Endothelial cell of umbilical vein (primary cell): ENCODE measurements around the gene OR9Q1. TPM values are rescaled to one million over a fixed set of nuclear protein-coding genes. Genes with fewer than 3 reads are reported as not detected.

Experiments
- BruUV-seq: library from RNA; stranded (reverse); fragments of 400-500 nt; replicated peaks from 2 replicates; lab custom pipeline; 2021; lab: Mats Ljungman, UMichigan
- CTCF ChIA-PET: fragments of 300-600, 350-600 bp; sonication (Branson Sonifier 250); formaldehyde crosslinking; loops from one replicate; lab custom pipeline; 2021; ENCODE audit warnings: antibody characterized with exemption, inconsistent platforms; lab: Charles Lee
- POLR2A ChIA-PET: fragments of 300-600, 350-600 bp; sonication (Branson Sonifier 250); formaldehyde crosslinking; loops from one replicate; lab custom pipeline; 2021; ENCODE audit warnings: antibody characterized with exemption, inconsistent platforms; lab: Charles Lee
- DNase-seq: peaks from one replicate; pipeline ENCODE4 v3.0.0-alpha.2; 2011; ENCODE audit warnings: low read depth, low spot score
- FAIRE-seq: peaks from 2 replicates; lab custom pipeline; 2011; peaks lifted over from hg19 to GRCh38; lab: Jason Lieb, UNC
- H2AFZ ChIP-seq: 2 replicates; pipeline ENCODE4 v1.6.0; 2012; ENCODE audit warnings: low read depth, low read length, control low read depth, inconsistent platforms
- H3K27ac ChIP-seq: 2 replicates; pipeline ENCODE4 v1.5.1; 2011; ENCODE audit warnings: low read depth, mild to moderate bottlenecking, control low read depth, low read length, moderate library complexity; ENCODE audit not compliant: insufficient read depth
- H3K27me3 ChIP-seq, 2 experiments: 2 replicates each; pipeline versions ENCODE4 v1.6.0 to v1.6.1; 2011; ENCODE audit warnings: low read length in 2 of 2, mixed read lengths in 1 of 2; ENCODE audit not compliant: control insufficient read depth in 2 of 2, insufficient read depth in 2 of 2
- H3K36me3 ChIP-seq, 2 experiments: 2 replicates in 1 of 2; 3 replicates in 1 of 2; pipeline ENCODE4 v1.5.1; 2011; ENCODE audit warnings: low read length in 2 of 2, mild to moderate bottlenecking in 1 of 2, moderate library complexity in 1 of 2; ENCODE audit not compliant: control insufficient read depth in 2 of 2, insufficient read depth in 2 of 2; ENCODE audit errors: extremely low read depth in 1 of 2
- H3K4me1 ChIP-seq: 3 replicates; pipeline ENCODE4 v1.5.1; 2011; ENCODE audit warnings: mild to moderate bottlenecking, low read length; ENCODE audit not compliant: control insufficient read depth, insufficient read depth; ENCODE audit errors: extremely low read depth
- H3K4me2 ChIP-seq: 2 replicates; pipeline ENCODE4 v1.6.1; 2011; ENCODE audit warnings: low read length, control low read depth, mixed read lengths; ENCODE audit not compliant: insufficient read depth
- H3K4me3 ChIP-seq, 3 experiments: fragments of 200-600 bp in 1 of 3; sonication (generic), shearing (Covaris generic) in 1 of 3; replicated peaks in 1 of 3; 2 replicates each; pipeline ENCODE4 v1.5.1; 2011 to 2016; ENCODE audit warnings: control low read depth in 3 of 3, low read length in 3 of 3, mild to moderate bottlenecking in 2 of 3, inconsistent platforms in 1 of 3, low read depth in 1 of 3, moderate library complexity in 1 of 3; ENCODE audit not compliant: insufficient read depth in 1 of 3
- H3K79me2 ChIP-seq: 2 replicates; pipeline ENCODE4 v1.6.0; 2012; ENCODE audit warnings: low read length, inconsistent platforms; ENCODE audit not compliant: control insufficient read depth, insufficient read depth
- H3K9ac ChIP-seq: replicated peaks from 2 replicates; pipeline ENCODE3; 2011; ENCODE audit warnings: low read length, control low read depth; ENCODE audit not compliant: insufficient read depth; ENCODE audit errors: extremely low read depth
- H3K9me1 ChIP-seq: replicated peaks from 3 replicates; pipeline ENCODE4 v1.6.0; 2011; ENCODE audit warnings: mild to moderate bottlenecking, low read length; ENCODE audit not compliant: control insufficient read depth, insufficient read depth; ENCODE audit errors: extremely low read depth
- H3K9me3 ChIP-seq: replicated peaks from 2 replicates; pipeline ENCODE4 v1.5.1; 2012; ENCODE audit warnings: low read length, inconsistent platforms; ENCODE audit not compliant: control insufficient read depth, insufficient read depth
- H4K20me1 ChIP-seq: replicated peaks from 2 replicates; pipeline ENCODE3; 2011; ENCODE audit warnings: mild to moderate bottlenecking, low read length; ENCODE audit not compliant: control insufficient read depth, insufficient read depth; ENCODE audit errors: extremely low read depth
- CTCF ChIP-seq, 2 donors: IDR thresholded peaks; 1 replicate in 1 of 2; 2 replicates in 1 of 2; pipeline ENCODE4 v1.5.1; 2011; ENCODE audit warnings: low read length in 2 of 2, mild to moderate bottlenecking in 2 of 2, moderate library complexity in 2 of 2, control low read depth in 1 of 2, inconsistent platforms in 1 of 2, low read depth in 1 of 2; ENCODE audit not compliant: insufficient read depth in 1 of 2; ENCODE audit errors: extremely low read depth in 1 of 2
- EZH2 ChIP-seq: IDR thresholded peaks from 2 replicates; pipeline ENCODE4 v1.6.1; 2012; ENCODE audit warnings: borderline replicate concordance, low read depth, mild to moderate bottlenecking, moderate library complexity, low read length, inconsistent platforms; ENCODE audit not compliant: severe bottlenecking
- FOS ChIP-seq: IDR thresholded peaks from 2 replicates; pipeline ENCODE4 v1.6.1; 2011; ENCODE audit warnings: mild to moderate bottlenecking, low read length, moderate library complexity, borderline replicate concordance; ENCODE audit not compliant: insufficient read depth
- GATA2 ChIP-seq: IDR thresholded peaks from 2 replicates; pipeline ENCODE4 v1.7.0; 2011; ENCODE audit warnings: low read depth, mild to moderate bottlenecking, moderate library complexity, mixed read lengths, low read length; ENCODE audit not compliant: insufficient read length, insufficient read depth
- JUN ChIP-seq: IDR thresholded peaks from 2 replicates; pipeline ENCODE4 v1.6.1; 2011; ENCODE audit warnings: borderline replicate concordance, low read depth; ENCODE audit not compliant: insufficient read length, insufficient read depth
- MAX ChIP-seq: IDR thresholded peaks from 2 replicates; pipeline ENCODE4 v1.6.1; 2011; ENCODE audit not compliant: insufficient read depth, insufficient read length
- MYC ChIP-seq: IDR thresholded peaks from one replicate; pipeline ENCODE4 v1.6.1; 2011; ENCODE audit warnings: mild to moderate bottlenecking, low read depth, low read length
- POLR2A ChIP-seq: IDR thresholded peaks from 2 replicates; pipeline ENCODE4 v1.6.1; 2012; ENCODE audit warnings: low read depth, mild to moderate bottlenecking, control low read depth, low read length
- POLR2AphosphoS5 ChIP-seq: IDR thresholded peaks from 2 replicates; pipeline ENCODE4 v1.6.1; 2012; ENCODE audit warnings: low read depth, mild to moderate bottlenecking, control low read depth, low read length, moderate library complexity; ENCODE audit not compliant: insufficient read depth
- dilution Hi-C: fragments of 300-500 bp; cut with MboI; formaldehyde crosslinking; loops from one replicate; pipeline ENCODE4 v1.15.0; 2019; ENCODE audit warnings: low sequenced_read_pairs; ENCODE audit not compliant: extremely low pct_ligation_motif_present
- intact Hi-C: fragments of 100-400 bp; cut with micrococcal nuclease; formaldehyde crosslinking; loops from one replicate; pipeline ENCODE4 v1.10.0; 2022
- polyA plus RNA-seq, 4 experiments: library from polyadenylated mRNA; depleted of rRNA in 3 of 4; stranded (reverse) in 3 of 4; unstranded in 1 of 4; fragments of >200 nt; gene quantifications; 2 replicates each; pipeline versions ENCODE4 v1.2.1 to v1.2.3, GENCODE V29; 2011 to 2012; ENCODE audit warnings: missing spikeins in 1 of 4
- total RNA-seq: library from RNA; stranded (reverse); gene quantifications from 2 replicates; pipeline ENCODE4 v1.2.3, GENCODE V29; 2021

The OR9Q1 gene
- total and polyA plus RNA-seq, 2 donors (not counting 3 experiments of a cell fraction or from before 2014, with no cell fraction given) = not detected

DNA sequence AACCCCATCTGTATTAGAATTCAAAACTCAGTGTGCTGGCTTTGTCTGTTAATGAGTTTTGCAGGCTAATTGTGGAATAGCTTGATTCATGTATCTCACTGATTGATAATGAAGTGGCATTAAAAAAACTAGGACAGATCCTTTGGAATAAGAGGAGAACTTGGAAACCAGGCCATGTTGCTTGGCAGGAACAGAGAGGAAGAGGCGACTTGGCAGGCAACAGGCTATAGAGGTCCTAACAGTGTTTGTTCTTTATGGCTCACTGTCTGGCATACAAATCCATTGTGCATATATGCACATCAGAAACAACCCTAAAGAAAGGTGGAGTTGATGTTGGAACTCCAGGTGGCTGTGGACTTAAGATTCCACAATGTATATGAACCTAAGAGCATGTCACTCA, 119.1 kb downstream of the OR9Q1 start:
- H3K4me3 ChIP-seq = no peak overlapping the region
- H3K9ac ChIP-seq = no peak overlapping the region
- H3K79me2 ChIP-seq = no peaks in the 10 kb centered on the region
- BruUV-seq = no TSS peak
- POLR2A ChIA-PET = no interaction called here
- H4K20me1 ChIP-seq = no peaks in the 10 kb centered on the region
- no peaks in the 10 kb centered on the region for H3K9me1 ChIP-seq
- H3K27me3 ChIP-seq = peaks cover 0 to 2% of the 10 kb centered on the region in 2 experiments
- no peak overlapping the region for H2AFZ ChIP-seq
- no peaks in the 10 kb centered on the region for H3K36me3 ChIP-seq
- H3K9me3 ChIP-seq = no peaks in the 10 kb centered on the region
- intact Hi-C loops = no loop called here
- no peak overlapping the region for H3K4me2 ChIP-seq
- TF ChIP-seq FOS (no peak), POLR2AphosphoS5 (no peak), GATA2 (no peak), MYC (no peak), CTCF (IDR thresholded peaks at IDR 0.05; ENCODE audit: extremely low read depth in 1 of 2, insufficient read depth in 1 of 2, low read depth in 1 of 2, low read length in 2 of 2) (no peak), JUN (no peak), EZH2 (no peak), MAX (no peak), POLR2A (no peak)
- dilution Hi-C loops = no loop called here
- no peak for DNase-seq
- FAIRE-seq = no peak
- no peaks in the 10 kb centered on the region for H3K4me1 ChIP-seq
- CTCF ChIA-PET = no interaction called here
- no peak overlapping the region for H3K27ac ChIP-seq
